GM19463 (cell line): ENCODE data around the gene MSRB1.
"Not testable (repeated sequence)": the region's sequence is repeated elsewhere in the genome, so short reads cannot be mapped to it uniquely, and the experiment has no call there.

Experiments used
- ATAC-seq: cut with Tn5 transposase; IDR thresholded peaks from one replicate; pipeline ENCODE4 v1.9.1; 2021; ENCODE audit warnings: mild to moderate bottlenecking, moderate library complexity; ENCODE audit not compliant: unreplicated experiment

The MSRB1 gene

GRCh38 chr16:1941162-1942046, 1.6 kb downstream of the MSRB1 start:
- no peak for ATAC-seq

- no peak for ATAC-seq
These were observed 2.5 kb downstream of the MSRB1 start for GRCh38 chr16:1940273-1941161.

GRCh38 chr16:1939833-1940232, 3.2 kb downstream of the MSRB1 start:
- not testable (repeated sequence) for ATAC-seq

GRCh38 chr16:1938910-1939309, 4.1 kb downstream of the MSRB1 start:
- no peak for ATAC-seq

GRCh38 chr16:1938316-1938715, 4.7 kb downstream of the MSRB1 start:
- ATAC-seq, result no peak

- no peak for ATAC-seq
These were observed 6.0 kb downstream of the MSRB1 start for GRCh38 chr16:1936945-1937479.

- no peak for ATAC-seq
These were observed 9.8 kb downstream of the MSRB1 start for GRCh38 chr16:1933097-1933661.

- ATAC-seq, result no peak
These were observed 10.7 kb downstream of the MSRB1 start for GRCh38 chr16:1932050-1933028.

- no peak for ATAC-seq
These were observed 12.7 kb downstream of the MSRB1 start for GRCh38 chr16:1930338-1930720.

- peak; percentile 88 for ATAC-seq
These were observed 13.2 kb downstream of the MSRB1 start for GRCh38 chr16:1929578-1930337.

- no peak for ATAC-seq
These were observed 13.9 kb downstream of the MSRB1 start for GRCh38 chr16:1929105-1929504.

- ATAC-seq, result no peak
These were observed 16.7 kb downstream of the MSRB1 start for GRCh38 chr16:1926271-1926670.

- ATAC-seq, result no peak
These were observed 18.9 kb downstream of the MSRB1 start for GRCh38 chr16:1924095-1924494.

- ATAC-seq, result no peak
These were observed 19.5 kb downstream of the MSRB1 start for GRCh38 chr16:1923299-1924034.

GRCh38 chr16:1922357-1922756, 20.6 kb downstream of the MSRB1 start:
- no peak for ATAC-seq

GRCh38 chr16:1920727-1921171, 22.2 kb downstream of the MSRB1 start:
- ATAC-seq, result no peak

- not testable (repeated sequence) for ATAC-seq
These were observed 22.9 kb downstream of the MSRB1 start for GRCh38 chr16:1920122-1920521.

GRCh38 chr16:1919327-1919998, 23.5 kb downstream of the MSRB1 start:
- no peak for ATAC-seq
